Stimulated activated CD8-positive, alpha-beta memory T cell treated with anti-CD3 and anti-CD28 coated beads, Interleukin-15, amount 100 ng/mL, for 1 hour (primary cell): ENCODE results near the gene SLIT1.

Experiments
- DNase-seq: peaks from one replicate; pipeline ENCODE4 v3.0.0-alpha.2; 2020; ENCODE audit warnings: low read depth

SLIT1 gene

DNA sequence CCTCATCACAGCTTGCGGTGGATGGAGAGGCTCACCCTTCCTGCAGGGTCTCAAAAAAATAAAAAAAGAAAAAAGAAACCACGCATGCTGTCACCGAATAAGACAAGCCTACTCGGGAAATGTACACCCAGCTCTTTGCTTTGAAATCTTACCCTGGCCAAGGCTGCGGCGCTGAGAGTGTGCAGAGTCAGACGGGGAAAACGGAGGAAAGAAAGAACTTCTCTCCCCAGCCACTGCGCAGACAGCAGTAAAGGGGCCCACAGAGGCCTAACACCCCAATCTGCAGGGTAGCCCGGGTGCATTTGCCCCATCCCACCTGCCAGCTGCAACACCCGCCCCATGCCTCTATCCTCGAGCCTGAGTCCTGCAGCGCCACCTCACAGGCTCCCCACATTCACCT lies 14.8 kb downstream of the SLIT1 start:
- DNase-seq: no peak

DNA sequence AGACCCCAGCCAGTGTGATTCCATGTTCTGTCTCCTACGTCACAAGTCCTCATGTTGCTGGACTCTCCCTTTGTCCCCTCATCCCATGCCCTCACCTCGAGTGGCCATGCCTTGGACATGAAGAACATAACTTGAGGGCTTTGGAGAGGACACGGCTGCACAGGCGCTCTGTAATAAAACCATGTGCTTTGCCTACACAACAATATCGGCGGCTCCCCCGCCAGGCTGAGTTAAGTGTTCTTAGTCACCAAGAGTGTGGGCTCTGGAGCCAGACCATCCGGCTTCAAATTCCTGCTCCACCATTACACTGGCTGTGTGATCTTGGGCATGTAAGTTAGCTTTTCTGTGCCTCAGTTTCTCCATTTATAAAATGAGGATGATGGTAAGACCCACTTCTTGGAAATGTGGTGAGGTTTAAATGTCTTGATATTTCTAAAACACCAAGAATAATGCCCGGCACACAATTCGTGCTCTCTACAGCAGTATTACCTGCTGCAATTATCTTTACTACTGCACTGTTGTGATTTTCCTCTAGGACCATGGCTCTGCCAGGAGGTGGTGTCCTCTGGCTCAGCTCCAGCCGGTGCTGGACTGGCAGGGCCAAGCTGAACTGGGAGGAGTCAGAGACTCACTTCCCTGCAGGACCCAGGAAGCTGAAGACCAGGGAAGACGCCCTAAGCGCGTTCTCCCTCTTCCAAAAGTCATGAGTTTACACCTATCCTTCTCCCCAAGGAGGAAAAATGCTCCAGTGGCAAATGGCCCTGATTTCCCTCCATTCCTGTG lies 15.7 kb downstream of the SLIT1 start:
- no peak for DNase-seq

DNA sequence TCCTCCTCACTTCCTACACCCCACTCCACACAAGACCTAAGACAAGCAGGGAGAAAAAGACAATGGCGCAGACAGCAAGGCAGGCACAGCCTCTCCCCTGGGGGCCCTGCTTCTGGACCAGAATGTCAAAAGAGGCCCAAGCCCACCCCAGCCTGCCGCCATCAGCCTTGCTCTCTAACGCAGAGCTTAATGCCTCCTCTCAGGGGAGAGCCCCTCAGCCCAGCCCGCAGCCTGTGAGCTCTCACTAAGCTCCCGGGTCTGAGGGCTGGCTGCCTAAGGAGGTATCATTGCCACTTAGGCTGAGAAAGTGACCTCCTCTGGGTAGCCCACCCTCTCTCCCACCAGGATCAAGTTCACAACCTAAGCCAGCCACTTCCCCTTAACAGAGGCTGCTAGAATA lies 16.7 kb downstream of the SLIT1 start:
- DNase-seq: no peak

DNA sequence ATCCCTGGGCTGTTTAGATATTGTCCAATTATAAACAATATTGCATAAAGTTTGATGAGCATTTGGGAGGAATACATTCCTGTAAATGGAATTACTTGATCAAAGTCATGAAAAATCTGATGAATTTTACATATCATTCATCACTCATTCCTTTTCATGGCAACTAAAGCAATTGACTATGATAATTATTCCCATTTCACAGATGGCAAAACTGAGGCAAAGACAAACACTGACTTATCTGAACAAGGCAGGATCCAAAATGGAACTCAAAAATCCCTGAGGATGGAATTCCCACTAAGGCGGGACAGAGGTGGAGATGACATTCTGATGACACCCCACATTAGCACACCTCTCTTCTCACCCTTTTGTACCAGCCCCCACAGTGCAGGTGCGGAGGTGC lies 17.1 kb downstream of the SLIT1 start:
- DNase-seq: no peak

DNA sequence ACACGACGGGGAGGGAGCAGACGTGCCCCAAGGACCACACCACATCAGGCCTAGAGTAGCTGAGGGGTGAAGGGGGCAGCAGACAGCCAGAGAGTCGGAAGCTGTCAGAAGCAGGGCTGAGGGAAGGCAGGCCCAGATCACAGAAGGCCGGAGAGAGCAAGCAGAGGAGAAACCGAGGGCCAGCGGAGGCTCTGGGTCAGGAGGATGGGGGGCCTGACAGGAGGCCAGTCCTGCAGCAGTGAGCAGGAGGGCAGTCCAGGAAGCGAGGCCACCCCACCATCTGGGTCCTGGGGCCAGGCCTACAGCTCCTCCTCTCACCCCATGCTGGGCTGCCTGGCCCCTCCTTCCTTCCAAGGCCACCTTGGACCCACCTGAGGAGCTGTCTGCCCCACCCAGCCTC lies 20.3 kb downstream of the SLIT1 start:
- DNase-seq: no peak

DNA sequence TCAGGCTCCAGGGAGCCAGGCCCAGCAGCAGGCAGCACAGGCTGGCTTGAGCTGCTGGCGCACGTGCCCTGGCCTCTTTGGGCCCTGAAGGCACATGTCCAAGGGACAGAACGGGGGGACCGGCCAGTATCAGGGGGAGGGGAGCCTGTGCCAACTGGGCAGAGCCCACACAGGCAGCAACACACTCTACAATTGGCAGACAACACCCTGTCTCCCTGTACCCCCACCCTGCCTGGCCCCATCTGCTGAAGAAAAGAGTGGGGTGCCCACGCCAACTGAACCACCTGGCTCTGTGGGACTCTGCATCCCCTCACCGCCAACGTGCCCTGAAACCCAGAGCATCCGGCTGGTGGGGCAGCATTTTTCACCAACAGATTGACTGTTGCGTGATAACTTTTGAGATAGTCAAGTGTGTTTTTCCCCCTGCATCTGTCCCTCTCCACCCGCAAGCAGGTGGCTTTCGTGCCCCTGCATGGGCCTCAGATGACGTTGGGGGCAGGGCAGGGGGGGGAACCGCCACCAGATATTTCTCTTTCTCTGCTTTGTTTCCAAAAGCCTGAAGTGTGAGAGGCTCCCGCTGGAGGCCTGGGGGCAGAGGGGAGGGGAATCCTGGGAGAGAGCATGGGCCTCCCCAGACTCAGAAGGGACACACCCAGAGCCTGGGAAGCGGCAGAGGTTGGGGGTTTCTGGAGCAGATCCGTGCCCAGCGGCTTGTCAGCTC lies 21.8 kb downstream of the SLIT1 start:
- DNase-seq: no peak

DNA sequence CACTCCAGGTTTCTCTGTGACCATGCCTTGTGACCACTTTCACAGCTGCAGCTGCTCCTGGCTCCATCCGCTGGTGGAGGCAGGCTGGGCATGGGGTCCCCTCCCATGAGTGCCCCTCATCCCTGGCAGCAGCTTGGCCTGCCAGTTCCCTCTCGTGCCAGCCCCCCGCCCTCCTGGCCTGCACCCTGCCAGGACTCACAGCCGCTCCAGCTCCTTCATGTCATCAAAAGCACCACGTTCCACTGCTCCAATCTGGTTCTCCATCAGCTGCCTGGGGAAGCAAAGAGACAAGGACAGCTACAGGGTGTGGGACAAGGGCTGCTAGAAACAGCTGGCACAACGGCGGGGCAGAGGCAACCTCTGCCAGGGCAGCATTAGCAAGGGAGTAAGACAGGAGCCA lies 22.6 kb downstream of the SLIT1 start:
- DNase-seq: no peak

DNA sequence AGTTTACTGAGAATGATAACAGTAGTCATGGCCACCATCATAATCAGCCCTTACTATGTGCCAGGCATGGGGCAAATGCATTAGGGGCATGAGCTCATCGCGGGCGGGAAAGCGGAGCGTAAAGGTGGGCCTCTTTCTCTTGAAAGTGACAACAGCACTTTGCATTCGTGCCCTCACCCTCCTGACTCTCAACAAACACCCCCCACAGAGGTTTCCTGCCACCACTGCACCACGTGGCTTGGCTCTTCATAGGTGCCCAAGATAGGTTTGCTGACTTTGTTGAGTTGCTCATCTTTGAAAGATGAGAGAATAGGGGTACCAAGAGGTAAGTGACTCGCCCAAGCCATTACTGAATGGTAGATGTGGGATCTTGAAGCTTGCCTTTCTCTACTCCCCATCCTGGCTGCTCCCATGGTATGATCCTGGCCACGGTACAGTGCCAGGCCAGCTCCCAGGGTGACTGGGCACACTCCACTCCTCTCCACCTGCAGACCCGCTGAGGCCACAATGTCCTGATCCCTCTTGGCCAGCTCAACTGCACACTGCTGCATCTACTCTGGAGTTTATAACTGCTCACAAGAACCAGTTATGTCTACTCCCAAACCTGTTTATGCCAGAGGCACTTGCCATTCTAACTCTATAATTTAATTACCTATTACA lies 26.0 kb downstream of the SLIT1 start:
- no peak for DNase-seq

DNA sequence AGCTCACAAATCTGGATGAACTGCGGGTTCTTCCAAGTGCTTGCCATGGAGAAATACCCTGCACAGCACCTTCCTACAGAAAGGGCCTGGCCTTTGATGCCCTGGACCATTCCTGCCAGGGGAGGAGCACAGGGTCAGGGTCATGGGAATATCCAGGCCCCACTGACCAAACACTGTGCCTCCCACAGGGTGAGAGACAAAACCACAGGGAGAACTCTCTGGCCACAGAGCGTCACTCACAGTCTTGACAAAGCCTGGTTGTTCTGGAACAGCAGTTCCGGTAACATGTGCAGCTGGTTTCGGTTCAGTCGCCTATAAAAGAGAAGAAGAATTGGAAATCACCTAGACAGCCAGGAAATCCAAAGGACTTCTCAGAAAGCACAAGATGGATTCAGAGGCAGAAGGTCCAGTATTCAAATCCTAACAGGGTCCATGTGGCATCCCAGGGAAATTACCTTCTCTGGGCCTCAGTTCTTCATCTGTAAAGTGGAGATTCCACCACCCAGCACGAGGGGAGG lies 28.1 kb downstream of the SLIT1 start:
- no peak for DNase-seq

DNA sequence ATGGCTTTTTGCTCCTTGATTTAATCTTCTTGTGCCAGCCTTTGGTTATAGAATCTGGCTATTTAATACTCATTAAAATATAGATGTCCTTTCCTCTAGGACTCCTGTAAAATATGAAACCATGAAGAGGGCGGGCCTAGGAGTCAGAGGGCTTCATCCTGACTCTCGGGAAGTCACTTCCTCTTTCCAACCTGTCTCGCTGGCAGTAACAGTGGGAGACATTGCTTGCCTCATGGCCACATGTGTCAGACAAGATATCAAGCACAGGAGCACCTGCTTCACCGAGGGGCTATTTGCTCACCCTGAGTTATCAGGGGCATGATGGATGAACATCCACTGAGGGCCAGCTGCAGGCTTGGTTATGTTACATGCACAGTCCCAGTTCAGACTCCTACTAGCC lies 31.0 kb downstream of the SLIT1 start:
- DNase-seq: no peak

DNA sequence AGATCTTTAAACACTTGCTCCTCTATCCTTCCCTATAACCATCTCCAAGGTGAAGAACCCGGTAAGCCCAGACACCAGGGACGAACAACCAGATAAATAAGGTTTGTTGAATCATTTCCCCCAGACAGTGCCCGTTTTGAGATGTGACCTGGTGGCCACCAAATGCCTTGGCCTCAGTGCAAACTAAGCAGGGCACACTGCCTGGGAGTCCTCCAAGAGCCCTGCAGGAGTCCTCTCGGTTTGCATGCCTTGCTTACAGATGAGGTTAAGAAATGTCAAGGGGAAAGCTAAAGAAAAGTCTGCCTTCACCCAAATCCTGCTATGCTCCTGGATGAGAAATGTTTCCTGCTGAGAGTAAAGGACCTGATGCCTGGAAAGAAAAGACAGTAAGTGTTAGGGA lies 31.6 kb downstream of the SLIT1 start:
- no peak for DNase-seq

DNA sequence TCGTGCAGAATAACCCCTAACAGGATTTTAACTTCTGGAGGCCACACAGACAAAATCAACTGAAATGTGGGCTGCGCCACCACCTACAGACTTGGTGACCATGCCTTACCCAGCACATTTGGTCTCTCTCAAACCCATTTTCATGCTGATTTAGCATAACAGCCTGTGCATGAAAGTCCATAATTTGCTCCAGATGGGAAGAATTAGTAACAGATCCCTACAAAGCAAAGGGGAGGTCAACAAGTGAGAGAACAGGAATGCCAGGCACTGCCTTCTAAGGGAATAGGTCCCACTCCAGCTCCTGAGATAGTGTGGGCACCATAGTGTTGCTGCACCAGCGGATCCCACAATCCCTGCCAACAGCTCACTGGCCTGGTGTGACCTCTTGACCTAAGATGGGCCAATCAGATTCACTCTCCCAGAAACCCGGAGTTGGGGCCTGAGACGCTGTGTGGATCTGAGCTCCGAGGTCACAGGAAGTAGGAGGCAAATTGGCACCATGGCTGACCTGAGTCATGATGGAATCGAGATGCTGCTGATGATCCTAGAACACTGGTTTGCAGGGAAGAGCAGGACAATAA lies 32.4 kb downstream of the SLIT1 start:
- DNase-seq: no peak

DNA sequence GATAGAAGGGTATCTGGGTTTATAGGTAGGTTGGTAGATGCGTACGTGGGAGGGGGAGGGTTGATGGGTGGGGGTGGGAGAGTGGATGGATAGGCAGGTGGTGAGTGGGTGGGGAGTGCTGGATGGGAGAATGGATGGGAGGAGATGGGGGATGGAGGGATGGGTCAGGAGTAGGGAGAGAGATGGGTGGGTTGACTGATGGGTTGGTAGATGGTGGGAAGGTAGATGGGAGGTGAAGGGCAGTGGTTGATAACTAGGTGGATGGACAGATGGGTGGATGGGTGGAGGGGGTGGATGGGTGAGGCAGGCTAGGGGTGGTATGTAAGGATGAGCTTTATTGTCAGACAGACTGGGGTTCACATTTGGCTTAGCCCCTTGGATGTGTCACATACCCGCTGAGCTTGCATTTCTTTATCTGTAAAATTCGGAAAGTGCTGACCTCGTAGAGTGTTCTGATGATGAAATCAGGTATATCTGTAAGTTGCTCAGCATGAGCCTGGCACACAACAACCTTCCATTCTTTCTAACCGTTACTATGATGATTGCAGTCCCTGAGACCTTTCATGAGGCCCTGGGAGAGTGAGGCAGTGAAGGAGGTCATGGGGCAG lies 34.3 kb downstream of the SLIT1 start:
- DNase-seq: no peak

DNA sequence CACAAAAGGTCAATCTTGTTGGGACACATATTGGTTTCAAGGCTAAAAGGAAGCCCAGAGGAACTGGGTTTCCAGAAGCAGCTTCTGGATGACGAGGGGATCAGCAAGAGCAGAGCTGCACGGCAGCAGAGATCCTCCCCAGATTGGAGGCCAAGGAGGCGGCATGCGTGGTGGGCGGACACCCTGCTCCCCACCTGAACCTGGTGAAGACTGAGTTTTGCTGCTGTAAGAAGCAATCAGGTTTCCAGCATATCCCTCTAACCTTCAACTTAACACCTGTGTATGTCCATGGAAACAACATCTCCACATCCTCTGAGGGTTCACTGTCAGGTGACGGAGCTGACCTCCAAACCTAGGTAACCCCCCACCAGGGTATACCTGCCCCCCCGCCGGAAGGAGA lies 35.1 kb downstream of the SLIT1 start:
- DNase-seq: no peak

DNA sequence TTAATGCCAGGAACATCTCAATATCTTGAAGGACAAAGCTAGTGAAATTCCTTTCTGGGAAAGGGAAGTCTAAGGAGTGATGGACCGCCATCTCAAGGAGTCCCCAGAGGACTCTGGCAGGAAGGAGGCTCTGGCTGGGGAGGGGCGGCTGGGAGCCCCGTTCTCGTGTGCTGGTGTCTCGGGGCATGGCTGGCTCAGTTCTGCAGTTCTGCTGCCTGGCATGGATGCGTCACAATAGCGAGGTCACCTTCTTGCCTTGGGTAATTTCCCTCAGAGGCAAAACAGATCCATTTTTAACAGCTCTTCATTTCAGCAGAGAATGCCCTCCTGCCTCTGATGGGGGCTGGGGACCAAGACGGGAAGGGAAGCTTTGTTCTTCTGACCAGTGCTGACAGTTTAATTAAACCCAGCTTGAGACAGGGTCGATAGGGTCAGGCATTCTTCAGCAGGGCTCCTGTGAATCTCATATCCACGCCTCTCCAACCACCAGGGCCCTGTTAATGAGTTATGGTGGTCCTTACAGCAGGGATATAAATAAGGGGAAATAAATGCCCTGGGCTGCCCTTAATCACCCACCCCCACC lies 35.7 kb downstream of the SLIT1 start:
- no peak for DNase-seq

DNA sequence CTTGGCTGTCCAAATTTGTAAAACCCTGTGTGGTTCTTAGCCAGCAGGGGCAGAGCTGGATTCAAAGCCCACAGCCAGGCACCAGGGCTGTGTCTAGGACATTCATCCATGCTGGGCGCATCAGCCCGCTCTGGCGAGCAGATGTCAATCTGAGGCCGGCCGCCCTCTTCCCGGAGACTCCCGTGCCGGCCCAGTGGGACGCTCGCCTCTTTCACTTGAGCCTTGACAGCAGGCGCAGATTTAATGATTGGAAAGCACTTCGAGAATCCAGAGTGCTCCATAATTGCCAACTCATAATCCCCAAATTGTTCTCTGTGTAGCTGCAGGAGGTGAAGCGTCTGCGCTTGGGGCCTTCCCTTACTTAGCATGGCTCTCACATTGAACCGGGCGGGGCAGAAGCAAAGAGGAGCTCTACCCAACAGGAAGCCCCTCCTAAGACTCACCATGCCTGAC lies 36.7 kb downstream of the SLIT1 start:
- no peak for DNase-seq

DNA sequence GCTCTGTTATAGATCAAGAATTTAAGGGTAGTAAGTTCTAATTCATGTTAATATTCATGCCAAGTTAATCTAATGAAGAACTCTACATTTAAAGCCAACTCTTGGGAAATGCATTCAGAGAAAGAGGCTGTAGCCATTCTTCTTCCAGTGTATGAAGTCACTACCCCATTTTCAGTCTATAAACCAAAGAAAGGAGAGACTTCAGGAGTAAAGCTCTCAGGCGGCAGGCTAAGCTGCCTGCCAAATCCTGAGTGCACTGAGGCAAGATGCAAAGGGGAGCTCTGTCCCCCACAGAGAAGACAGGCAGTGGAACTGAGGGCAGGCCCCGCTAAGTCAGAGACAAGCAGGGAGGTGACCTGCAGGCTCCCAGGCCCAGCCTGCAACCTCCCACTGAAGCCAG lies 41.5 kb downstream of the SLIT1 start:
- DNase-seq: no peak

DNA sequence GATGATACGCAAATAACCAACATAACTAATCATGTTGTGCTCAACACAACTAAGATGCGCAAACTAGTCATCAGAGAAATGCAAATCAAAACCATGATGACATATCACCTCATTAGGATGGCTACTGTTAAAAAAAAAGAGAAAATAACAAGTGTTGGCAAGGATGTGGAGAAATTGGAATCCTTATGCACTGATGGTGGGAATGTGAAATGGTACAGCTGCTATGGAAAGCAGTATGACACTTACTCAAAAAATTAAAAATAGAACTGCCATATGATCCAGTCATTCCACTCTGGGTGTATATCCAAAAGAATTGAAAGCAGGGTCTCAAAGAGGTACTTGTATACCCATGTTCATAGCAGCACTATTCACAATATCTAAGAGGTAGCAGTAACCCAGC lies 42.9 kb downstream of the SLIT1 start:
- no peak for DNase-seq

DNA sequence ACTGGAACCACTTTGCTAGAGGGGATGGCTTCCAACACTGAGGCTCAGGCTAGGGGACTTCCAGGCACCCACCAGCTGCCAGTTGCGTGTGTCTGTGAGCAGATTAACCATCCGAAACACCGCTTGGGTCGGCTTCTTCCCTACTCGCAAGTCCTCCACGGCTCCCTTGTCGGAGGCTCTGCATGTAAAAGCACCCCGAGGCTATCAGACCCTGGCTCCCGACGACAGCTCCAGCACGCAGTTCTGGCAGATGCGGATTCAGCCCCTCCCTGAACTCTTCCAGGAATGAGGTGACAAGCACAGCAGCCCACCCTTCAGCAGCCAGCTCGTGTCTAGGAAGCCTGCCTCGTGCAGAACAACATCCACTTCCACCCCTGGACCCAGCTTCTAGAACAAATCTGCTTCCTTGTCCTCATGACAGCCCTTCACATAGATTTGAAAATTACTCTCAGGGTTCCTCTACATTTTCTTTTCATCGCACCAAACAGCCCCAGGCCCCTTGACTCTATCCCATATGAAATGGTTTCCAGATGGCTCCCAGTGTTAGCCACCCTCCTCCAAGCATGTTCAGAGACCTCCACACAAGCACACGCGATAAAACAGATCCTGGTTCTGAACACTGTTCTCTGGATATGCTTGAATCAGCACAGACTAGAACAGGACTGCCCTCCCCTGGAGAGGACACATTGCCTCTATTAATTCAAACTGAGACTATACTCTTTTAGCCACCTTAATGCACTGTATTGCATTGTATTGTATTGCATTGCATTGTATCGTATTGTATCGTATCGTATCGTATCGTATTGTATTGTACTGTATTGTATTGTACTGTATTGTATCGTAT lies 44.6 kb downstream of the SLIT1 start:
- DNase-seq: no peak

DNA sequence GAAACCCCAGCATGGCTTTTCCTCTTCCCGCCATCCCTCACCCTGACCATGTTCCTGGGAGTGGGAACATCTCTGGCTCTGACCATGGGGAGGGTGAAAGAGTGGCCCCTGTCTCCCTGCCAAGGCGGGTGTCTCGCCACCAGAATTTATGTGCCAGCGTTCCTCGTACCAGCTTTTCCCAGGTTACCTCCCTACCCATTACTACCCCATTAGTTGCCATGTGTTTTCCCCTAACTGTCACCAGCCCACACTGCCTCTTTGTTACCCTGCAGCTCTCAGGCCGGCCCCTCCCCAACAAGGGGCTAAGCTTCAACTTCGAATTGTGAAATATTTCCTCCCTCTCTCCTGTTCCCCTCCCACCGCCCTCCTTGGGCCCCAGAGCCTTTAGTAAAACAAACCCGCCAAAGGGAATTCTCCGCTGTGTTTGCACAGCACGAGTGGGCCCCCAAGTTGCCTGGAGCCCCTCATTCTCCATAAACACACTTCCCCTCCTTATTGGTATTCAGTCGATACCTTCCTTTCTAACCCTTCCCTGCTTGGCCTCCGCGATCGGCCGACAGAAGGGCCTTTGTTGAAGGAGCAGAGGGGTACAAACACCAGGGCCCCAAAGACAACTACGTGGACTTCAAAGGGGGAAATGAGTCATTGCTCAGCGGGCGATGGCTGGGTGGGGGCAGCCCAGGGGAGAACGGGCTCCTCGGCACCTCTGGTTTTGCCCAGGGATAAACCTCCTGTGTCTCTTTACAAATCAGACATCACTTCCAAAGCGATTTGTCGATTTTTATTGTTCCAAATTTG lies 45.5 kb downstream of the SLIT1 start:
- no peak for DNase-seq
